Measurements from ENCODE around the gene VPS8.
"Not testable (repeated sequence)": the region's sequence is repeated elsewhere in the genome, so short reads cannot be mapped to it uniquely, and the experiment has no call there.

GRCh38 chr3:185017584-185017983 is 205.6 kb downstream of the VPS8 start:
- not testable (repeated sequence) for TF ChIP-seq POLR2A, TAF1 (IDR thresholded peaks at IDR 0.05; ENCODE audit: low read depth, low read length)

All from GM12891 (cell line).